Naive thymus-derived CD4-positive, alpha-beta T cell (primary cell): ENCODE data around the gene BRD4. TPM values are rescaled to one million over a fixed set of nuclear protein-coding genes. Genes with fewer than 3 reads are reported as not detected.

Experiments
- ATAC-seq: fragments of 150-1000 bp; cut with Tn5 transposase; 2 replicates; pipeline ENCODE4 v1.10.0; 2021; ENCODE audit warnings: mild to moderate bottlenecking, moderate library complexity
- CTCF ChIA-PET: fragments of 350-600 bp; sonication (Branson Sonifier 250); formaldehyde crosslinking; loops from one replicate; lab custom pipeline; 2021; ENCODE audit warnings: antibody characterized with exemption; lab: Charles Lee
- POLR2A ChIA-PET: fragments of 350-600 bp; sonication (Branson Sonifier 250); formaldehyde crosslinking; loops from one replicate; lab custom pipeline; 2021; ENCODE audit warnings: antibody characterized with exemption, inconsistent platforms; lab: Charles Lee
- DNase-seq, 9 donors: peaks; one replicate each; pipeline versions ENCODE4 v3.0.0 to v3.0.0-alpha.2; 2020 to 2022; ENCODE audit warnings: mixed read lengths in 1 of 9
- H3K27ac ChIP-seq: one replicate; pipeline ENCODE4 v1.7.0; 2013; ENCODE audit warnings: mild to moderate bottlenecking, low read depth, low read length, moderate library complexity
- H3K27me3 ChIP-seq, 2 donors: one replicate each; pipeline ENCODE4 v1.7.0; 2013; ENCODE audit warnings: low read length in 2 of 2, mild to moderate bottlenecking in 2 of 2, moderate library complexity in 2 of 2; ENCODE audit not compliant: control insufficient read depth in 2 of 2, insufficient read depth in 2 of 2
- H3K36me3 ChIP-seq, 3 experiments: 1 replicate in 2 of 3; 2 replicates in 1 of 3; pipeline ENCODE4 v1.7.0; 2013; ENCODE audit warnings: low read length in 3 of 3, mild to moderate bottlenecking in 3 of 3, moderate library complexity in 1 of 3; ENCODE audit not compliant: insufficient read depth in 3 of 3, control insufficient read depth in 2 of 3
- H3K4me1 ChIP-seq, 2 donors: one replicate each; pipeline ENCODE4 v1.7.0; 2013; ENCODE audit warnings: low read length in 2 of 2, mild to moderate bottlenecking in 2 of 2, moderate library complexity in 1 of 2; ENCODE audit not compliant: control insufficient read depth in 2 of 2, insufficient read depth in 2 of 2
- H3K4me3 ChIP-seq: 2 replicates; pipeline ENCODE4 v1.7.0; 2013; ENCODE audit warnings: mild to moderate bottlenecking, low read length
- H3K9me3 ChIP-seq, 3 experiments: 1 replicate in 2 of 3; 2 replicates in 1 of 3; pipeline ENCODE4 v1.7.0; 2013; ENCODE audit warnings: low read length in 3 of 3; ENCODE audit not compliant: control insufficient read depth in 2 of 3
- H3K27ac Mint-ChIP-seq, 9 donors: one replicate each; pipeline ENCODE4 v1.8.0; 2020 to 2022; ENCODE audit warnings: mixed read lengths in 9 of 9, mild to moderate bottlenecking in 8 of 9, moderate library complexity in 5 of 9, inconsistent platforms in 2 of 9
- H3K27me3 Mint-ChIP-seq, 5 donors: one replicate each; pipeline ENCODE4 v1.8.0; 2021 to 2022; ENCODE audit warnings: mixed read lengths in 5 of 5, mild to moderate bottlenecking in 1 of 5
- H3K36me3 Mint-ChIP-seq, 5 donors: one replicate each; pipeline ENCODE4 v1.8.0; 2020 to 2022; ENCODE audit warnings: mixed read lengths in 5 of 5, mild to moderate bottlenecking in 3 of 5, inconsistent platforms in 1 of 5
- H3K4me1 Mint-ChIP-seq, 7 donors: one replicate each; pipeline ENCODE4 v1.8.0; 2020 to 2022; ENCODE audit warnings: mixed read lengths in 7 of 7, mild to moderate bottlenecking in 3 of 7, inconsistent platforms in 1 of 7
- H3K4me3 Mint-ChIP-seq, 10 donors: one replicate each; pipeline ENCODE4 v1.8.0; 2020 to 2022; ENCODE audit warnings: mild to moderate bottlenecking in 10 of 10, mixed read lengths in 10 of 10, moderate library complexity in 6 of 10, inconsistent platforms in 2 of 10
- H3K9me3 Mint-ChIP-seq, 11 donors: one replicate each; pipeline ENCODE4 v1.8.0; 2020 to 2022; ENCODE audit warnings: mixed read lengths in 11 of 11, mild to moderate bottlenecking in 4 of 11, inconsistent platforms in 1 of 11, moderate library complexity in 1 of 11
- intact Hi-C, 2 donors: fragments of 100-400 bp; cut with micrococcal nuclease; formaldehyde crosslinking; loops; one replicate each; pipeline ENCODE4 v1.15.1; 2023
- polyA plus RNA-seq, 2 donors: library from polyadenylated mRNA; unstranded; fragments of 300-500 nt; fragmentation: Illumina TruSeq; gene quantifications; one replicate each; pipeline ENCODE4 v1.2.3, GENCODE V29; 2021
- total RNA-seq, 6 experiments: library from RNA in 5 of 6; stranded (reverse) in 5 of 6; gene quantifications; 1 replicate in 5 of 6; 2 replicates in 1 of 6; pipeline ENCODE4 v1.2.3 and lab custom pipeline; 2021 to 2026

BRD4 gene
- total and polyA plus RNA-seq, 7 experiments from 2014 or later = 10.5 to 168 (median 113) TPM

- no peaks in the 10 kb centered on the region for H3K9me3 ChIP-seq
- DNase-seq (no peak), ATAC-seq (no peak)
- ChIA-PET POLR2A (interaction anchor here (1.6 kb wide), 1 partner anchor 83 kb away, joined by 6 read pairs; the partner anchor contains the start of gene AKAP8), CTCF (interaction anchor here (0.5 kb wide), 1 partner anchor 37 kb away, joined by 3 read pairs; no protein-coding TSS in a partner anchor)
- peaks cover 81 to 89% of the 10 kb centered on the region in 2 donors for H3K4me1 ChIP-seq
- Mint-ChIP-seq H3K36me3 (peaks cover 3 to 12% (median 4%) of the 10 kb centered on the region in 5 donors), H3K4me3 (peak overlapping the region; percentile 37 to 78 (median 70)), H3K4me1 (peaks cover 69 to 100% (median 99%) of the 10 kb centered on the region in 7 donors), H3K27ac (peak overlapping the region in 8 of 9 donors; percentile 43 to 91 (median 74)), H3K27me3 (no peaks in the 10 kb centered on the region), H3K9me3 (no peaks in the 10 kb centered on the region)
- intact Hi-C loops = loop anchor here in 1 of 2 donors (5.0 kb wide), 1 partner anchor 36 kb away; the partner anchor contains the start of gene BRD4
- H3K36me3 ChIP-seq = peaks cover 0 to 7% (median 0%) of the 10 kb centered on the region in 3 experiments
- H3K4me3 ChIP-seq = no peak overlapping the region
- peak overlapping the region; percentile 46 for H3K27ac ChIP-seq
- no peaks in the 10 kb centered on the region for H3K27me3 ChIP-seq
Measured at GRCh38 chr19:15296353-15296752, 36.0 kb downstream of the BRD4 start.

- peaks cover 69 to 100% (median 100%) of the 10 kb centered on the region in 7 donors for H3K4me1 Mint-ChIP-seq
- H3K27ac Mint-ChIP-seq = peak overlapping the region in 8 of 9 donors; percentile 10 to 82 (median 59)
- ATAC-seq = no peak
- CTCF ChIA-PET = no interaction called here
- H3K27ac ChIP-seq = no peak overlapping the region
- no peaks in the 10 kb centered on the region for H3K27me3 Mint-ChIP-seq
- no peaks in the 10 kb centered on the region for H3K9me3 ChIP-seq
- POLR2A ChIA-PET = interaction anchor here (0.9 to 1.0 kb wide), 2 partner anchors 11 to 40 kb away, joined by 3 to 4 read pairs; no protein-coding TSS in a partner anchor
- peaks cover 3 to 12% (median 4%) of the 10 kb centered on the region in 5 donors for H3K36me3 Mint-ChIP-seq
- peak overlapping the region in 9 of 10 donors; percentile 25 to 87 (median 79) for H3K4me3 Mint-ChIP-seq
- H3K36me3 ChIP-seq = peaks cover 0 to 7% (median 0%) of the 10 kb centered on the region in 3 experiments
- no peak overlapping the region for H3K4me3 ChIP-seq
- H3K27me3 ChIP-seq = no peaks in the 10 kb centered on the region
- DNase-seq = no peak
- H3K4me1 ChIP-seq = peaks cover 91 to 93% of the 10 kb centered on the region in 2 donors
- H3K9me3 Mint-ChIP-seq = no peaks in the 10 kb centered on the region
- intact Hi-C loops = no loop called here
Measured at GRCh38 chr19:15294561-15294990, 37.8 kb downstream of the BRD4 start.

GRCh38 chr19:15293781-15294491 is 38.4 kb downstream of the BRD4 start:
- Histone ChIP-seq H3K4me1 (peaks cover 90 to 91% of the 10 kb centered on the region in 2 donors), H3K36me3 (peaks cover 0 to 7% (median 0%) of the 10 kb centered on the region in 3 experiments), H3K4me3 (no peak overlapping the region), H3K27me3 (no peaks in the 10 kb centered on the region), H3K9me3 (no peaks in the 10 kb centered on the region), H3K27ac (no peak overlapping the region)
- ATAC-seq (no peak), DNase-seq (no peak)
- Mint-ChIP-seq H3K4me1 (peaks cover 67 to 100% (median 99%) of the 10 kb centered on the region in 7 donors), H3K27me3 (no peaks in the 10 kb centered on the region), H3K27ac (peak overlapping the region in 8 of 9 donors; percentile 5 to 87 (median 58)), H3K36me3 (peaks cover 3 to 12% (median 4%) of the 10 kb centered on the region in 5 donors), H3K4me3 (peak overlapping the region; percentile 30 to 87 (median 75)), H3K9me3 (no peaks in the 10 kb centered on the region)
- POLR2A ChIA-PET = interaction anchor here (0.9 to 1.6 kb wide), 4 partner anchors 12 to 85 kb away, joined by 3 to 7 read pairs (median 4); partner anchors contain the start of gene AKAP8
- CTCF ChIA-PET = no interaction called here
- intact Hi-C loops = loop anchor here in 1 of 2 donors (1.0 to 2.0 kb wide), 2 partner anchors 10 to 37 kb away; no protein-coding TSS in a partner anchor

- Histone ChIP-seq H3K4me3 (peak overlapping the region; percentile 15), H3K27me3 (no peaks in the 10 kb centered on the region), H3K4me1 (peaks cover 90 to 91% of the 10 kb centered on the region in 2 donors), H3K27ac (peak overlapping the region; percentile 29), H3K36me3 (peaks cover 0 to 7% (median 0%) of the 10 kb centered on the region in 3 experiments), H3K9me3 (no peaks in the 10 kb centered on the region)
- Mint-ChIP-seq H3K27ac (peak overlapping the region in 8 of 9 donors; percentile 49 to 93 (median 84)), H3K4me1 (peaks cover 67 to 100% (median 99%) of the 10 kb centered on the region in 7 donors), H3K36me3 (peaks cover 3 to 12% (median 4%) of the 10 kb centered on the region in 5 donors), H3K27me3 (no peaks in the 10 kb centered on the region), H3K4me3 (peak overlapping the region; percentile 71 to 87 (median 80)), H3K9me3 (no peaks in the 10 kb centered on the region)
- intact Hi-C loops = loop anchor here in 1 of 2 donors (1.0 to 2.0 kb wide), 2 partner anchors 9 to 38 kb away; no protein-coding TSS in a partner anchor
- ChIA-PET CTCF (interaction anchor here (0.6 kb wide), 2 partner anchors 14 to 19 kb away, joined by 3 read pairs; no protein-coding TSS in a partner anchor), POLR2A (interaction anchor here (0.7 to 1.6 kb wide), 3 partner anchors 10 to 86 kb away, joined by 3 to 7 read pairs (median 3); partner anchors contain the start of gene AKAP8)
- peak in 4 of 9 donors; percentile 23 to 36 (median 30) for DNase-seq
- peak; percentile 45 for ATAC-seq
Measured at GRCh38 chr19:15292847-15293582, 39.3 kb downstream of the BRD4 start.

- Histone ChIP-seq H3K4me1 (peaks cover 89 to 91% of the 10 kb centered on the region in 2 donors), H3K27me3 (no peaks in the 10 kb centered on the region), H3K4me3 (no peak overlapping the region), H3K9me3 (no peaks in the 10 kb centered on the region), H3K36me3 (peaks cover 0 to 7% (median 0%) of the 10 kb centered on the region in 3 experiments), H3K27ac (peak overlapping the region; percentile 42)
- H3K9me3 Mint-ChIP-seq = no peaks in the 10 kb centered on the region
- ChIA-PET POLR2A (interaction anchor here (0.6 kb wide), 2 partner anchors 26 to 140 kb away, joined by 3 read pairs; no protein-coding TSS in a partner anchor), CTCF (interaction anchor here (1.2 kb wide), 1 partner anchor 11 kb away, joined by 3 read pairs; no protein-coding TSS in a partner anchor)
- intact Hi-C loops = loop anchor here in 1 of 2 donors (2.0 kb wide), 1 partner anchor 39 kb away; no protein-coding TSS in a partner anchor
- H3K27ac Mint-ChIP-seq = peak overlapping the region in 7 of 9 donors; percentile 3 to 88 (median 55)
- peak overlapping the region; percentile 50 to 82 (median 71) for H3K4me3 Mint-ChIP-seq
- ATAC-seq (no peak), DNase-seq (no peak)
- H3K36me3 Mint-ChIP-seq = peaks cover 3 to 10% (median 4%) of the 10 kb centered on the region in 5 donors
- no peaks in the 10 kb centered on the region for H3K27me3 Mint-ChIP-seq
- H3K4me1 Mint-ChIP-seq = peaks cover 67 to 100% (median 99%) of the 10 kb centered on the region in 7 donors
Measured at GRCh38 chr19:15292140-15292539, 40.2 kb downstream of the BRD4 start.
